IMR-90 (cell line): ENCODE data around the gene RAB30. TPM values are rescaled to one million over a fixed set of nuclear protein-coding genes. Genes with fewer than 3 reads are reported as not detected.
A peak's percentile ranks its signal among the peaks of the same experiment; 100 is the strongest.

Experiments used
- ATAC-seq: fragments of 200-7000 bp; cut with Tn5 transposase; 2 replicates; pipeline ENCODE4 v1.9.1; 2020; ENCODE audit warnings: low read depth, mild to moderate bottlenecking, moderate library complexity
- BruUV-seq: library from RNA; stranded (reverse); fragments of 400-500 nt; replicated peaks from 2 replicates; lab custom pipeline; 2021; lab: Mats Ljungman, UMichigan
- CTCF ChIA-PET: fragments of 300-600 bp; formaldehyde crosslinking; extraction: SDS; loops from one replicate; lab custom pipeline; 2021; ENCODE audit warnings: antibody characterized with exemption; lab: Yijun Ruan, JAX
- POLR2A ChIA-PET: fragments of 300-600 bp; sonication (Branson Sonifier 250); formaldehyde crosslinking; loops from one replicate; lab custom pipeline; 2022; ENCODE audit warnings: antibody characterized with exemption; ENCODE audit not compliant: unreplicated experiment; lab: Charles Lee
- DNase-seq: peaks from one replicate; pipeline ENCODE4 v3.0.0; 2013
- H2AFZ ChIP-seq: replicated peaks from 2 replicates; pipeline ENCODE3; 2013; ENCODE audit warnings: low read length, mild to moderate bottlenecking; ENCODE audit not compliant: poor library complexity
- H2AK5ac ChIP-seq: 2 replicates; pipeline ENCODE4 v1.6.1; 2013; ENCODE audit warnings: low read depth, low read length, inconsistent platforms
- H2AK9ac ChIP-seq: replicated peaks from 2 replicates; pipeline ENCODE3; 2013; ENCODE audit warnings: mild to moderate bottlenecking, low read depth, low read length, moderate library complexity; ENCODE audit not compliant: poor library complexity
- H2BK120ac ChIP-seq: 2 replicates; pipeline ENCODE4 v1.6.1; 2013; ENCODE audit warnings: low read depth, low read length, inconsistent platforms
- H2BK15ac ChIP-seq: 3 replicates; pipeline ENCODE4 v1.6.1; 2013; ENCODE audit warnings: low read depth, low read length, inconsistent platforms
- H2BK20ac ChIP-seq: 2 replicates; pipeline ENCODE4 v1.6.1; 2013; ENCODE audit warnings: low read depth, mild to moderate bottlenecking, inconsistent platforms, low read length, moderate library complexity
- H2BK5ac ChIP-seq: 2 replicates; pipeline ENCODE4 v1.6.1; 2013; ENCODE audit warnings: mild to moderate bottlenecking, low read depth, low read length, inconsistent platforms; ENCODE audit not compliant: poor library complexity, severe bottlenecking
- H3K14ac ChIP-seq: replicated peaks from 2 replicates; pipeline ENCODE4 v1.6.1; 2013; ENCODE audit warnings: low read depth, low read length, inconsistent platforms
- H3K18ac ChIP-seq: 2 replicates; pipeline ENCODE4 v1.6.1; 2013; ENCODE audit warnings: low read depth, low read length, control low read depth
- H3K23ac ChIP-seq: 2 replicates; pipeline ENCODE4 v1.6.1; 2013; ENCODE audit warnings: low read depth, low read length, inconsistent platforms
- H3K27ac ChIP-seq: 2 replicates; pipeline ENCODE4 v1.5.1; 2013; ENCODE audit warnings: mild to moderate bottlenecking, control low read depth, low read length; ENCODE audit not compliant: insufficient read depth
- H3K27me3 ChIP-seq: 2 replicates; pipeline ENCODE4 v1.6.1; 2013; ENCODE audit warnings: low read length; ENCODE audit not compliant: control insufficient read depth, insufficient read depth
- H3K36me3 ChIP-seq: 2 replicates; pipeline ENCODE4 v1.6.1; 2013; ENCODE audit warnings: low read length, mixed read lengths; ENCODE audit not compliant: control insufficient read depth, insufficient read depth
- H3K4ac ChIP-seq: 2 replicates; pipeline ENCODE4 v1.6.1; 2013; ENCODE audit warnings: low read depth, low read length, inconsistent platforms
- H3K4me1 ChIP-seq: 2 replicates; pipeline ENCODE4 v1.6.1; 2013; ENCODE audit warnings: low read length, mixed read lengths; ENCODE audit not compliant: control insufficient read depth, insufficient read depth
- H3K4me2 ChIP-seq: 2 replicates; pipeline ENCODE4 v1.6.1; 2013; ENCODE audit warnings: low read depth, mild to moderate bottlenecking, control low read depth, low read length, moderate library complexity
- H3K4me3 ChIP-seq: 2 replicates; pipeline ENCODE4 v1.5.1; 2013; ENCODE audit warnings: low read depth, mild to moderate bottlenecking, control low read depth, low read length, moderate library complexity; ENCODE audit not compliant: insufficient read depth
- H3K56ac ChIP-seq: 2 replicates; pipeline ENCODE4 v1.6.1; 2013; ENCODE audit warnings: low read length, inconsistent platforms; ENCODE audit not compliant: insufficient read depth; ENCODE audit errors: extremely low read depth
- H3K79me1 ChIP-seq, 2 experiments: 2 replicates each; pipeline ENCODE4 v1.6.1; 2013; ENCODE audit warnings: low read length in 2 of 2, inconsistent platforms in 1 of 2, low read depth in 1 of 2
- H3K9ac ChIP-seq: 2 replicates; pipeline ENCODE4 v1.6.1; 2013; ENCODE audit warnings: low read depth, low read length, control low read depth
- H3K9me1 ChIP-seq: 2 replicates; pipeline ENCODE4 v1.6.1; 2013; ENCODE audit warnings: low read length, inconsistent platforms; ENCODE audit not compliant: insufficient read depth
- H3K9me3 ChIP-seq: 2 replicates; pipeline ENCODE4 v1.6.1; 2013; ENCODE audit warnings: low read length; ENCODE audit not compliant: control insufficient read depth, insufficient read depth
- H4K20me1 ChIP-seq: 2 replicates; pipeline ENCODE4 v1.6.1; 2013; ENCODE audit warnings: low read length, inconsistent platforms; ENCODE audit not compliant: insufficient read depth
- H4K5ac ChIP-seq: 2 replicates; pipeline ENCODE4 v1.6.1; 2013; ENCODE audit warnings: mild to moderate bottlenecking, low read depth, low read length, control low read depth
- H4K8ac ChIP-seq, 2 experiments: 2 replicates each; pipeline ENCODE4 v1.6.1; 2013; ENCODE audit warnings: low read depth in 2 of 2, low read length in 2 of 2, control low read depth in 1 of 2, inconsistent platforms in 1 of 2
- H4K91ac ChIP-seq: 2 replicates; pipeline ENCODE4 v1.6.1; 2013; ENCODE audit warnings: low read depth, low read length, inconsistent platforms; ENCODE audit not compliant: insufficient read depth
- FOS ChIP-seq: fragments of 150-350 bp; IDR thresholded peaks from 2 replicates; pipeline ENCODE4 v1.6.1; 2016; ENCODE audit warnings: low read depth, low read length
- WGBS, 2 experiments: methylation state at CpG; one replicate each; pipeline versions ENCODE4 v1.1.5 to v1.1.7; 2013; ENCODE audit warnings: missing lambda C conversion rate in 2 of 2; ENCODE audit not compliant: insufficient read length in 1 of 2; ENCODE audit errors: extremely low coverage in 2 of 2; 5-methylcytosine and 5-hydroxymethylcytosine counted together
- dilution Hi-C: fragments of 300-500 bp; cut with HindIII; formaldehyde crosslinking; loops from one replicate; pipeline ENCODE4 v1.14.3; 2018; ENCODE audit warnings: low sequenced_read_pairs; ENCODE audit not compliant: unreplicated experiment
- in situ Hi-C: fragments of 300-500 bp; cut with MboI; formaldehyde crosslinking; loops from 3 replicates; pipeline ENCODE4 v1.14.3; 2019; ENCODE audit warnings: low sequenced_read_pairs, inconsistent platforms, mixed read lengths
- intact Hi-C: fragments of 100-400 bp; cut with micrococcal nuclease; formaldehyde crosslinking; loops from 2 replicates; pipeline ENCODE4 v1.10.0; 2022
- polyA plus RNA-seq, 3 experiments: library from polyadenylated mRNA; depleted of rRNA; stranded (reverse); fragments of >200 nt; gene quantifications; 2 replicates each; pipeline ENCODE4 v1.2.3, GENCODE V29; 2012; ENCODE audit warnings: low replicate concordance in 1 of 3
- total RNA-seq: library from RNA; depleted of rRNA; stranded (reverse); fragments of >200 nt; gene quantifications from 2 replicates; pipeline ENCODE4 v1.2.3, GENCODE V29; 2012

RAB30 gene
- total and polyA plus RNA-seq, 2 of the 4 experiments (the other 2 are of a cell fraction) = 7.2 to 25.6 TPM

GRCh38 chr11:82942376-82942775 is 129.3 kb downstream of the RAB30 start:
- Histone ChIP-seq H4K91ac (no peak overlapping the region), H4K8ac (no peak overlapping the region), H3K4me2 (no peak overlapping the region), H3K9ac (no peak overlapping the region), H3K4me1 (no peaks in the 10 kb centered on the region), H2BK120ac (no peak overlapping the region), H3K14ac (no peak overlapping the region), H2BK20ac (no peak overlapping the region), H2BK15ac (no peak overlapping the region), H2BK5ac (no peak overlapping the region), H3K27ac (no peak overlapping the region), H4K5ac (no peak overlapping the region), H3K18ac (no peak overlapping the region), H2AFZ (peak overlapping the region; percentile 14), H3K4ac (no peak overlapping the region), H3K9me3 (peaks cover 2% of the 10 kb centered on the region; the same call in 1 of the 2 replicates), H3K23ac (no peak overlapping the region), H2AK9ac (no peak overlapping the region), H3K79me1 (no peaks in the 10 kb centered on the region), H2AK5ac (no peak overlapping the region), H4K20me1 (no peaks in the 10 kb centered on the region), H3K9me1 (peaks cover 6% of the 10 kb centered on the region; the same call in 1 of the 2 replicates), H3K36me3 (no peaks in the 10 kb centered on the region), H3K27me3 (no peaks in the 10 kb centered on the region), H3K56ac (no peak overlapping the region), H3K4me3 (no peak overlapping the region)
- no peak for ATAC-seq
- ChIA-PET POLR2A (no interaction called here), CTCF (interaction anchor here (1.0 kb wide), 1 partner anchor 15 kb away, joined by 4 read pairs; no protein-coding TSS in a partner anchor)
- dilution Hi-C loops (no loop called here), intact Hi-C loops (no loop called here), in situ Hi-C loops (no loop called here)
- no CpG with 5 or more reads among the region's 2 CpGs for WGBS, 2 experiments
- BruUV-seq = no TSS peak
- no peak for TF ChIP-seq FOS
- DNase-seq = no peak
